GM19035 (cell line): ENCODE results near the gene GPR62.
"Not testable (repeated sequence)": the region's sequence is repeated elsewhere in the genome, so short reads cannot be mapped to it uniquely, and the experiment has no call there.

Experiments
- ATAC-seq: cut with Tn5 transposase; IDR thresholded peaks from one replicate; pipeline ENCODE4 v1.9.1; 2021; ENCODE audit not compliant: unreplicated experiment

GPR62 gene, protein sequence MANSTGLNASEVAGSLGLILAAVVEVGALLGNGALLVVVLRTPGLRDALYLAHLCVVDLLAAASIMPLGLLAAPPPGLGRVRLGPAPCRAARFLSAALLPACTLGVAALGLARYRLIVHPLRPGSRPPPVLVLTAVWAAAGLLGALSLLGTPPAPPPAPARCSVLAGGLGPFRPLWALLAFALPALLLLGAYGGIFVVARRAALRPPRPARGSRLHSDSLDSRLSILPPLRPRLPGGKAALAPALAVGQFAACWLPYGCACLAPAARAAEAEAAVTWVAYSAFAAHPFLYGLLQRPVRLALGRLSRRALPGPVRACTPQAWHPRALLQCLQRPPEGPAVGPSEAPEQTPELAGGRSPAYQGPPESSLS

DNA sequence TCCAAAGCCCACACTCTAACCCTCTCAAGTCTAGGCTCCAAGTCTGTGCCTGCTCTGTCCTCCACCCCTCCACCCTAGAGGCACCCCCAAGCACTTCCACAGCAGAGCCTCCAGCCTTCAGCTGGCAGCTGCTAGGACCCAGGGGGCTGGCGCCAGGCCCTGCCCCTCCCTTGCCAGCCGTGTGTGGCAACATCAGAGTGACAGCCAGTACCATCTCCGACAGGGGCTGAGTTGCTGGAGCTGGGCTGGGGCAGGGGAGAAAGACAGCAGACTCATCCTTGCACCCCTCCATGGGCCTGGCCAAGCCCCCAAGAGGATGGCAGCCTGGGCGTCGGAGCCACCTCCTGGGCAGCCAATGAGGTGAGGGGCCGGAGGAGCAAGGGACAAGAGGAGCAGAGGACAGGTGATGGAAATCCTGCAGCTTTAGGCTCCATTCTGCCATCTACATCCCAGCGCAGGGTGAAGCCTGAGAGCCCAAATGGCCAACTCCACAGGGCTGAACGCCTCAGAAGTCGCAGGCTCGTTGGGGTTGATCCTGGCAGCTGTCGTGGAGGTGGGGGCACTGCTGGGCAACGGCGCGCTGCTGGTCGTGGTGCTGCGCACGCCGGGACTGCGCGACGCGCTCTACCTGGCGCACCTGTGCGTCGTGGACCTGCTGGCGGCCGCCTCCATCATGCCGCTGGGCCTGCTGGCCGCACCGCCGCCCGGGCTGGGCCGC lies at the start of gene GPR62:
Gene GPR62 (plus strand): TSS at position 207 of the 718 bp plus-strand sequence. CDS start 272 bp downstream, at position 479.
- ATAC-seq = no peak

DNA sequence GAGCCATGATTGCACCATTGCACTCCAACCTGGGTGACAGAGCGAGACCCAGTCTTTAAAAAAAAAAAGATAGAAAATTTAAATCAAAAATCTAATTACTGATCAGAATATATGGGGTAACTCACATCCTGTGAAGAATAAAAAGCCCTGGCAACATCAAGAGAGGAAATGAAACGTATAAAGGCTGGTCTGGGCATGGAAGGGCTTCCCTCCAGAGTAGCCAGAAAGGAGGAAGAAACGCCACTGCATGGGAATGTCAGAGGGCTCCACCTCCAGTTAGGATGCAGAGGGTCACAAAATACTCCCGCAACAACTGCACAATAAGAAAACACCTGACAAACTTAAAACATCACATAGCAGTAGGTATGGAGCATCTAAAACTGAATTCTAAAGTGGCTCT lies 47.2 kb upstream of the GPR62 start:
- no peak for ATAC-seq

DNA sequence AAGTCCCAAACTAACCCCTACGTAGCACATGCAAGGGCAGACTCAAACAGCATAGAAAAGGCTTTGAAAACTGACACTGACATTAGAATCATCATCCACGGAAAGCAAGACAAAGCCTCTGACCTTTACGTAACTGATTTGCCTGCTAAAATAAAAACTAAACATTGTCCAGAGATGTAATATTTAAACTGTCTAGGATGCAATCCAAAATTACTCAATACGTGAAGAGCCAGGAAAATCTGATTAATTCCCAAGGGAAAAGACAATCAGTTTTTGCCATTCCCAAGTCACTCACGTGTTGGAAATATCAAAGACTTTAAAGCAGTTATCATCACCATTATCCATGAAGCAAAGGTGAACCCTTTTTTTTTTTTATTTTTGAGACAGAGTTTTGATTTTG lies 38.8 kb upstream of the GPR62 start:
- ATAC-seq = no peak

DNA sequence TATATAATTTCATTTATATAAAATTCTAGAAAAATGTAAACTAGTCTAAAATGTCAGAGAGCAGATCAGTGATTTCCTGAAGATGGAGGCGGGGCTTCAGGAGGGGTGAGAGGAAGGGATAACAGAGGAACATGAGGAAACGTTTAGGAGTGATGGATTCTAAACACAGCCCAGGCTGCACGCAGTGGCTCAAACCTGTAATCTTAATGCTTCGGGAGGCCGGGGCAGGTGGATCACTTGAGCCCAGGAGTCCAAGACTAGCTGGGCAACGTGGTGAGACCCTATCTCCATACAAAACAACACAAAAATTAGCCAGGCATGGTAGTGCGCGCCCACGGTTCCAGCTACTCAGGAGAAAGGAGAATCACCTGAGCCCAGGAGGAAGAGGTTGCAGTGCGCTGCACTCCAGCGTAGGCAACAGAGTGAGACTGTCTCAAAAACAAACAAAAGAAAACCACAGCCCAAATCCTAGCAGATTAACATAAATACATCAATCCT lies 34.1 kb upstream of the GPR62 start:
- no peak for ATAC-seq

DNA sequence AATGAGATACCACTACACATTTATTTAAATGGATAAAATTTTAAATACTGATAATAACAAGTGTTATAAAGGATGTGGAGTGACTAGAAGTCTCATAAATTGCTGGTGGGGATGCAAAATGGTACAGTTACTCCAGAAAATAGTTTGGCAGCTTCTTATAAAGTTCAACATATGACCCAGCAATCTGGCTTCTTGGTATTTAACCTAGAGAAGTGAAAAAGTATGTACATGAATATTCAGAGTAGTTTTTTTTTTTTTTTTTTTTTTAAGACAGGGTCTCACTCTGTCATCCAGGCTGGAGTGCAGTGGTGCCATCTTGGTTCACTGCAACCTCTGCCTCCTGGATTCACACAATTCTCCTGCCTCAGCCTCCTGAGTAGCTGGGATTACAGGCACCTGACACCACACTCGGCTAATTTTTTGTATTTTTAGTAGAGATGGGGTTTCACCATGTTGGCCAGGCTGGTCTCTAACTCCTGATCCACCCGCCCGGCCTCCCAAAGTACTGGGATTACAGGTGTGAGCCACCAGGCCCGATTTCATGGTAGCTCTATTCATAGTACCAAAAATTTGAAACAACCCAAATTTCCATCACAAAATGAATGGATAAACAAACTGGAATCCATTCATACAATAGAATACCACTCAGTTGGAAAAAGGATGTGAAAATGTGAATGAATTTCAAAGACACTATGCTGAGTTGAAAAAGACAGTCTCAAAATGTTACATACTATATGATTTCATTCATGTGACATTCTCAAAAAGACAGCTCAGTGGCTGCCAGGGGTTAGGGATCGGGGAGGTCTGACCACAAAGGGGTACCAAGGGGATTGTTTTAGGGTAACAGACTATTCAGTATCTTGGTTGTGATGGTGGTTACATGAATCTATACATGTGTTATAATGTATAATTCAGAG lies 27.9 kb upstream of the GPR62 start:
- ATAC-seq = no peak

DNA sequence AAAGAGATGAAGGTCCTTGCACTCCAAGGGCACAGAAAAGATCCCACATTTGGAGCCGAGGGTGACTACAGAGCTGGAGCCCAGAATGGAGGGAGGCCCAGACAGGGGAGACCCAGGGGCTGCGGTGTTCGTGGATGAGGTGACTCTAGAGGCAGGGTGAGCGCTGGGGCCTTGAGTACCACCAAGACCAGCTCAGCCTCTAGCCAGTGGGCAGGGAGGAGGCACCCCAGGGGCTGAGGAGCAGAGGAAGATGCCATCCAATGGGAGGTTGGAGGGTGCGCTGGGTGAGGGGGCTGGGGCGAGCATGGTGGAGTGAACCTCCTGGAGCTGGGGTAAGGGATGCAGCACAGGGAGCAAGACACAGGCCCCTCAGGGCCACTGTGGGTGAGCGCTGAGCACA lies 26.7 kb upstream of the GPR62 start:
- no peak for ATAC-seq

DNA sequence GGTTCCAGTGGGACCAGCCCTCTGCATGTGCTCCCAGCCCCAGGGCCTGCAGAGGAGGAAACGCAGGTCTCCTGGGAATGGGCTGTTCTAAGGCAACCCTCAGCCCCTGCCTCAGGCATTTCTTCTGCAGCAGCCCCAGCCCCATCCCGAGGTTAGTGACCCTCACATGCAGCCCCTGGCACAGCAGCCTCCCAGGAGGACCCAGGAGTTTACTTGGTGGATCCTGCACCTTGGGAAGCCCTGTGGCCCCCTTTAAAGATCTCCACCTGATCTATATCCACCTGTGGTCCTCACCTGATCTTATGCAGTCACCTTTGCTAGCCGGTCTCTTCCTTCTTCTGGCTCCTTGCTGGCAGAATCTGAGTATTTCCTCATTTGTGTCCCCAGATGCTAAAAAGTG lies 26.2 kb upstream of the GPR62 start:
- not testable (repeated sequence) for ATAC-seq

DNA sequence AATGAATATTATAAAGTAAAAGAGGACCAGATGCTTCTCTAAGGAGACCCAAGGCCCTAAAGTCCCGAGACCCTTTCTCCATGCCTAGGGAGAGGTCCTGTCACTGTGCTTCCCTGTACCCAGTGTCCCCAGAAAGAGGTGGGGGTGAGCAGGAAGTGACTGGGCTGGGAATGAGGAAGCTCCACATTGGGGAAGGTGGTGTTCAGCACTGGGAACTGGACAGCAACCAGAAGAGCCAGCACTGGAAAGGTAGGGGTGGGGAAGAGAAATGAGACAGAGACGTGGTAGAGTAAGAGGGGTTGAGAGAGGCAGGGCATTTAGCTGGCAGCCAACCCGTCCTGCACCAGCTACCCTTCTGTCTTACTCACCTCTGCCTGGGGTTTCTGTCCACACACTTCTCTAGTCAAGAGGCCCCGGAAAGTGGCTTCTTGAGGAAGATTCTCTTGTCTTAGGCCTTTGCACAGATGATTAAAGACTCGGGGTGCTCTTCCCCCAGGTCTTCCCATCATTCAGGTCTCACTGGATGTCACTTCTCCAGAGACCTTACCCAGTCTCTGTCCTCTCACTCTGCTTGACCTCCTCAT lies 25.7 kb upstream of the GPR62 start:
- no peak for ATAC-seq

DNA sequence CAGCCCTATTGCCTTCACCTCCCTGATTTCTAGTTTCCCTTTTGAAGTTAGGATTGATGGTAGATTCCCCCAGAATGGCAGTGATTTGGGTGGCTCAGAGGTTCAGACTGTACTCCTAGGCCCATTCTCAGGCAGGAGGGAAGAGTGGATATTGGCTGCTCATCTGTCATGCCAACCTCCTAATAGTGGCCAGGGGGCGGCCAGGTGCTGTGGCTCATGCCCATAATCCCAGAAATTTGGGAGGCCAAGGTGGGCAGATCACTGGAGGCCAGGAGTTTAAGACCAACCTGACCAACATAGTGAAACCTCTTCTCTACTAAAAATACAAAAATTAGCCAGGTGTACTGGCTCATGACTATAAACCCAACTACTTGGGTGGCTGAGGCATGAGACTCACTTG lies 24.7 kb upstream of the GPR62 start:
- no peak for ATAC-seq

DNA sequence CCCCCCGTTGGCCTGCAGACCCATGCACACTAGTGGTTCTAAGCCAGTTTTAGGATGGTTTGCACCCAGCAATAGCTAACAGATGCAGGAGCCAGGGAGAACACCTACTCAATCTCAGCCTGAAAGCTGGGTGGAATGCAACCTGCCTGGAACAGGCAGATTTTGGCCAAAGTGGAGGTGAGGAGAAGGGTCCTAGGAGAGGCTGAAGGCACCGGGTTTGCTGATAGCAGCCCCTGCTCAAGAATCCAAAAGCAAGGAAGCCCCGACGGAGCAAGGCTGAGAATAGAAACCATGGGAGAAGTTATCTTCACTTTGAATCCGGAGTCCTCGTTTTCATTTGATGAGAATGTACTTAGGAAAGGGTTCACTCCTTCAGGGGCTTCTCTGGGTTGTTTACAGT lies 23.4 kb upstream of the GPR62 start:
- no peak for ATAC-seq

DNA sequence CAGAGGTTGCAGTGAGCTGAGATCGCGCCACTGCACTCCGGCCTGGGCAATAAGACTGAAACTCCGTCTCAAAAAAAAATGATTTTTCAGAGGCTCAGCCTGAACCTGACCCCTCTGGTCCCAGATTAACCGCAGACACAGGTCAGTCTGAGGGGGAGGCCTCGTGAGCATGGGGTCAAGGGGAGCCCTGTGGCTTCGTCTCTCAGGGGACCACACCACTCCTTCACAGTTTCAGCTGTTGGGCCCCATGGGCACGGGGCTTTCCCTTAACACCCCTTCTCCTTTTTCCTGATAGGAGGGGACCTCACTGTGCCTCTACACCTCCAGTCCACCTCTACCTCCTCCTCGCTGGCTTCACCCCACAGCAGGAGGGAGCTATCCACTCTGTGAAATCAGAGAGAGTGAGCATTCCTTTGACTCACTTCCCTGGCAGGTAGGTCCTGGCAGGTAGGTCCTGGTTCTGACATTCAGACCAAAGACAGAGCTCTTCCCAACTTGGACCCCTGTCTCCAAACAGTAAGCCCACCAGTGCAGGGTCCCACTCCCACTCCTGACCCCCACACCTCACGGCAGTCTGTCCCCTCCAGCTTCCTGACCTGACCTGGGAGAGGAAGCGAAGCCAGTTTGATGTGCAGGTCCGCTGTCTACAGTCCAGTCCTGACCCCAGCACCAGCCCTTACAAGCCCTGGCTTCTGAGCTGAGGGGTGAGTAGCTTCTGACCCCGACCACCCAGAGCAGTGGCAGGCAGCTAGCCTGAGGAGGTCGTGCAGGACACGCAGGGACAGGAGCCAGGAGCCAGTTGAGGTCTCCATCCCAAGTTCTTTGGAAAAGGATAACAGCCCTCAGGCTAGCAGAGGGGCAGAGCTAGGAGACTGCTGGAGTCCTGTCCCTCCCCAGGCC lies 22.5 kb upstream of the GPR62 start:
- ATAC-seq = no peak

DNA sequence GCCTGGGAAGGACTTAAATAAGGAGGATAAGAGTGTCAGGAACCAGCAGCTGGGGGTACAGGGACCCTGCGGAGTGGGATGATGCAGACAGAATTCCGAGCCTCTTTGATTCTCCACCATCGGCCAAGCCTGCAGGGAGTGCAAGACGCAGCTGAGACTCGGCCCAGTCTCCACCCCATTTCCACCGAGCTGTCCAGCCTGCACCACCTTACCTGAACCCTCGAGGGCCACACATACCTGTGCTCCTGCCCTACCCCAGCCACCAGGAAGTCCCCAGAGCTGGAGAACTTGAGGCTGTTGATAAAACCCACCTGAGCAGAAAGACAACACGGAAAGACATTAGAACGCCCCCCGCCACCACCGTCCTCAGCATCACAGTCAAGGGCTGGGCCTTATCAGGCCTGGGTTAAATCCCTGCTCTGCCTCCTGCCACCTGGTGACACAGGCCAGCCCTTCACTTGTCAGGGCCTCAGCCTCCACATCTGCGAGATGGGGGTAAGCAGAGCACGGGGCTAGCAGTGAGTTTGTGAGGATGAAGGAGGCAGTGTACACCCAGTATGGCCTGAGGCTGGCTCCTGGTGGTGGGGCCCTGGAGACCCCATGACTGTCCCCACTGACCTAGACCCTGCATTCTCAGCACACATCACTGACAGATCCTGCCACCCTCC lies 21.6 kb upstream of the GPR62 start:
- ATAC-seq = no peak

DNA sequence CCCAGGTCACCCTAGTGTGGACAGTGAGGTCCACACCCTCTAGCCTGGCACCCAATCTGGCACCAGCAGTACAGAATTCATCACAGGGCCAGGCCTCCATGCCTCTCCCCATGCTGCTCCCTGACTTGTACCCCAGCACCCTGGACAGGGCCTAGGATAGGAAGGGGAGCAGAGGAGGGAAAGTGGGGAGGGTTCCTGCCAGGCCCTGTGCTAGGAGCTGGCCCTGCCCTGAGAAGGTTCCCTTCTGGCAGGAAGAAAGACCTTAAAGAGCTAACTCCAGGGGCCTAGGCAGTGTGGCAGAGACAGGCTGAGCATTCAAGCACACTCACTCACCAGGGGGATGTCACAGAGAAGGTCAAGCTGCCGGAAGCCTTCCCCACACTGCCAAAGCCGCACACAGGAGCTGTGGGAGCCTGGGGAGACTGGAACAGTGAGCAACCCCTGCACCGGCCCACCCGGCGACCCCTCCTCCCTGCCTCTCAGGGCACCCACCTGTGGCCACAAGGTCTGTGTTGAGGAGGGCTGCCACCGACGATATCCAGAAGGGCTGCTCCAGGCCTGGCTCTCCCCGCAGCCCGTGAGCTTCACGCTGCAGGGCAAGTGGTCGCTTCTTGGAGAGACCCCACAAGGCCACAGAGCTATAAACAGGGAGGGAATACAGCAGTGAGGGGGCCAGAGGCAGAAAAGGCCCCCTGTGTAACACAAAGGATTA lies 20.9 kb upstream of the GPR62 start:
- ATAC-seq = no peak

DNA sequence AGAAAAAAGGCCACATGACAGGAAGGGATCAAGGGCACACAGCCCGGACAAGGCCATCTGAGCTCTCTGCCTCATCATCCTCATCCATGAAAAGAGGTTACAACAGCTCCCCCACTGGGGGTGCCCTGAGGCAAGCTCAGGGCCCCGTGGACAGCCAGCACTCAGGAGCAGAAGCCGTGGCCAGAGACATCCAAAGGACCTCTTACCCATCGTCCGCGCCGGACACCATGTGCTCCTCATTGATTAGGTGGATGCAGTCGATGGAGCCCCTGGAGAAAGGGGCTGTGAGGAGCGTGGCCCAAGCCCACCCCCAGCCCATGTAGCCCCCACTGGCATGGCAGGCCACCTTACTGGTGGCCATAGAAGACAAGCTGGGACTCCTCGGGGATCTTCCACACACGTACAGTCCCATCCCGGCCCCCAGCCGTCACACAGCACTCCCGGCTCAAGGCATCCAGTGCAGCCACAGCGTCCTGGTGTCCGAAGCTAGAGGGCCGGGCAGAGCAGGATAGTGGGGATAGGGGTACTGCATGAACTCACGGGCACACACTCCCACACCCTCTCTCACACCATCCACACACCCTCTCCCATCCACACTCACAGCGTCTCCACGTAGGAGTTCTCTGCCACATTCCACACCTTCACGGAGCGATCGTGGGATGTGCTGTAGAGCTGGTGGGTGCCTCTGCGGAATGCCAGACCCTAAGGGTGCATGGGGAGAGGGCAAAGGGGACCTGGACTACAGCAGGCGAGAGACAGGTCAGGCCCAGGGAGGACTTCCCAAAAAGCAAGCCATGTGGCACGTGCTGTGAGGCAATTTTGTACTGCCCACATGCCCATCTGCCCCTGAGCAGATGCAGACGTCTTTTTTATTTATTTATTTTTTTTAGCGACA lies 19.9 kb upstream of the GPR62 start:
- ATAC-seq = no peak

DNA sequence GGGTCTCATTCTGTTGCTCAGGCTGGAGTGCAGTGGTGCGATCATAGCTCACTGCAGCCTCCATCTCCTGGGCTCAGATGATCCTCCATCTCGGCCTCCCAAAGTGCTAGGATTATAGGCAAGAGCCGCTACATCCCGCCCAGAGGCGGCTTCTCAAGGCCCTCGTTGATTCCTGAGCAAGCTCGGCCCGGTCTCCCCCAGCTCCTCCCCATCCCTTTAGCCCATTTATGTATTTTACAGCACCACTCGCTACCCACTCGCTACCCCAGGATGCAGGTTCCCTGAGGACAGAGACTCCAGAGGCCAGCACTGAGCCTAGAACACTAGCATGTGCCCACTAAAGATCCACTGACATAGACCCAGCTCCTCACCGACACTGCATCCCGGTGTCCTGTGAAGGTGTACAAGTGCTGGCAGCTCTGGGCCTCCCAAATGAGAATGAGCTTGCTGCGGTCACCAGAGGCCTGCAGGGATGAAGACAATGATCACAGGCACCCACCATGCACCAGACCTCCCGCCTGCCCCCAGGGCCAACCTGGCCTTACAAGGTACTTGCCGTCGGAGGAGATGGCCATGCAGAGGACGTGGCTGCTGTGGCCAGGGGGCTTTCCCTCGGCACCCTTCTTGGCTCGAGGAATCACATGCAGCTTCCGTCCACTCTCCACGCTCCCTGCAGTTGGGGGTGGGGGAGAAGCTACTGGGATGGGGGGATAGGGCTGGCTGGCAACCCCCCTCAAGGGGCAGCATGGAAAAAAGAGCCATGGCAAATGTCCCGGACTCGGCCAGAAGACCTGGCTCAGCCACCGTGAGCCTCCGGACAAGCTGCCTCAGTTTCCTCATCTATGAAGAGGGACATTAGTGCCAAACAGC lies 19.1 kb upstream of the GPR62 start:
- ATAC-seq = no peak

DNA sequence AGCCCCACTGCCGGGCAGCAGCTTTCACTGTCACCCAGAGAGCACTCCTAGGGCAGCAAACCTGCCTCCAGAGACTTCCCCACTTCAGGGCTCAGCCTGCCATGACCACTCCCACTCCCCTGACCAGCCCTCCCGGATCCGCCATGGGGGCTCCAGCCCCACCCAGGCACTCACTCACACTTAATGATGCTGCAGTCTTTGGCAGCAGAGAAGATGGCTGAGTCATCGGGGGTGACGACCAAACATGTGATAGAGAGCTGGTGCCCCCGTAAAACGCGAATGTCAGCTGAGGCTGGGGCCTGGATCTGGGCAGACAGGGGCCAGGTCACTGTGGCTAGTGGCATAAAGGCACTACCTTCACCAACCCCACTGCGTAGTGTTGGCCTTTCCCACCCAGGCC lies 18.2 kb upstream of the GPR62 start:
- no peak for ATAC-seq
